ENCODE data around the gene CXXC5. TPM values are rescaled to one million over a fixed set of nuclear protein-coding genes. Genes with fewer than 3 reads are reported as not detected.

CXXC5 gene
- polyA plus RNA-seq, 1 of the 3 experiments (the other 2 are of a cell fraction), result 47.4 TPM

GRCh38 chr5:139650031-139650688 is 2.0 kb downstream of the CXXC5 start (continued):
- TF ChIP-seq, protein P1, sequence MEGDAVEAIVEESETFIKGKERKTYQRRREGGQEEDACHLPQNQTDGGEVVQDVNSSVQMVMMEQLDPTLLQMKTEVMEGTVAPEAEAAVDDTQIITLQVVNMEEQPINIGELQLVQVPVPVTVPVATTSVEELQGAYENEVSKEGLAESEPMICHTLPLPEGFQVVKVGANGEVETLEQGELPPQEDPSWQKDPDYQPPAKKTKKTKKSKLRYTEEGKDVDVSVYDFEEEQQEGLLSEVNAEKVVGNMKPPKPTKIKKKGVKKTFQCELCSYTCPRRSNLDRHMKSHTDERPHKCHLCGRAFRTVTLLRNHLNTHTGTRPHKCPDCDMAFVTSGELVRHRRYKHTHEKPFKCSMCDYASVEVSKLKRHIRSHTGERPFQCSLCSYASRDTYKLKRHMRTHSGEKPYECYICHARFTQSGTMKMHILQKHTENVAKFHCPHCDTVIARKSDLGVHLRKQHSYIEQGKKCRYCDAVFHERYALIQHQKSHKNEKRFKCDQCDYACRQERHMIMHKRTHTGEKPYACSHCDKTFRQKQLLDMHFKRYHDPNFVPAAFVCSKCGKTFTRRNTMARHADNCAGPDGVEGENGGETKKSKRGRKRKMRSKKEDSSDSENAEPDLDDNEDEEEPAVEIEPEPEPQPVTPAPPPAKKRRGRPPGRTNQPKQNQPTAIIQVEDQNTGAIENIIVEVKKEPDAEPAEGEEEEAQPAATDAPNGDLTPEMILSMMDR (IDR thresholded peaks at IDR 0.05), result peak; percentile 42

DNA sequence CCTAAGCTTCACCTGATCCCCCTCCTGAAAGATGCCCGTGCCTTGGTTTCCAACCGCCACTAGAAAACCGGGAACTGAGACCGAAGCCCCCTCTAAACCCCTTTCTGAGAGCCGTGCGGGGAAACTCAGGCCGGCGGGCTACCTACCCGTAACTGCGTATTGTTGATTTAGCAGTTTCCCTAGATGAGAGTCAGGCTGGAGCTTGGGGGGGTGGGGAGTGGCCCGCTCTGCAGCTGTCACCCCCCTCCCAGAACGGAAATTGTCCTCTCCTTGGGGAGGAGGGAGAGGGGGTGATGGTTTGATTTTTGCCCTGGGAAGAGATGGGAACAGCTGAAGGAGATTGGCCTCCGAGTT is 2.5 kb downstream of the CXXC5 start:
- POLR2A ChIA-PET, result interaction anchor here (1.3 to 6.9 kb wide), 7 partner anchors 10 to 113 kb away, joined by 5 to 130 read pairs (median 23); no protein-coding TSS in a partner anchor
- CTCF ChIA-PET, result interaction anchor here (0.9 to 20.6 kb wide), 16 partner anchors 10 to 125 kb away, joined by 3 to 238 read pairs (median 6); no protein-coding TSS in a partner anchor
- peak overlapping the region; percentile 91 to 93 for H3K4me3 ChIP-seq (ENCODE audit: low read depth in 2 of 2, low read length in 1 of 2)
- peaks cover 79% of the 10 kb centered on the region for H3K79me2 ChIP-seq (ENCODE audit: insufficient read depth)
- H3K9ac ChIP-seq, result peak overlapping the region; percentile 85
- peaks cover 44% of the 10 kb centered on the region for H3F3A ChIP-seq (replicated peaks; ENCODE audit: insufficient read depth)
- peaks cover 40% of the 10 kb centered on the region for H4K20me1 ChIP-seq (ENCODE audit: insufficient read depth)
- DNase-seq, result no peak
- no peaks in the 10 kb centered on the region for H3K27me3 ChIP-seq (ENCODE audit: insufficient read depth)
- H3K9me3 ChIP-seq, result no peaks in the 10 kb centered on the region
- peak overlapping the region; percentile 98 for H3K4me2 ChIP-seq
- peak overlapping the region; percentile 78 to 96 for H3K27ac ChIP-seq (ENCODE audit: low read depth in 2 of 2, low read length in 1 of 2)
- TF ChIP-seq GATA2 (CRISPR knock-in tag; IDR thresholded peaks at IDR 0.05) (no peak), NRF1 (IDR thresholded peaks at IDR 0.05; ENCODE audit: low read depth, low read length) (no peak), CHD2 (IDR thresholded peaks at IDR 0.05; ENCODE audit: low read length, partially characterized antibody) (no peak), FOSL2 (IDR thresholded peaks at IDR 0.05; ENCODE audit: borderline replicate concordance, low read depth) (no peak), NFIC (IDR thresholded peaks at IDR 0.05; ENCODE audit: borderline replicate concordance) (no peak)
- TF ChIP-seq, protein P1 (IDR thresholded peaks at IDR 0.05), result 0 out of 2 replicates have a peak, but pooled peaks have one; percentile 5
- TF ChIP-seq, protein P2, sequence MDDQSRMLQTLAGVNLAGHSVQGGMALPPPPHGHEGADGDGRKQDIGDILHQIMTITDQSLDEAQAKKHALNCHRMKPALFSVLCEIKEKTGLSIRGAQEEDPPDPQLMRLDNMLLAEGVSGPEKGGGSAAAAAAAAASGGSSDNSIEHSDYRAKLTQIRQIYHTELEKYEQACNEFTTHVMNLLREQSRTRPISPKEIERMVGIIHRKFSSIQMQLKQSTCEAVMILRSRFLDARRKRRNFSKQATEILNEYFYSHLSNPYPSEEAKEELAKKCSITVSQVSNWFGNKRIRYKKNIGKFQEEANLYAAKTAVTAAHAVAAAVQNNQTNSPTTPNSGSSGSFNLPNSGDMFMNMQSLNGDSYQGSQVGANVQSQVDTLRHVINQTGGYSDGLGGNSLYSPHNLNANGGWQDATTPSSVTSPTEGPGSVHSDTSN (IDR thresholded peaks at IDR 0.05), result no peak
- H3K9me2 ChIP-seq, result no peaks in the 10 kb centered on the region
- no peak overlapping the region for H2AFZ ChIP-seq (ENCODE audit: low read depth)
- H3K36me3 ChIP-seq (replicated peaks in 1 of 2; ENCODE audit: control insufficient read depth in 1 of 2, insufficient read depth in 2 of 2, low read length in 1 of 2), result peaks cover 0 to 4% of the 10 kb centered on the region in 2 experiments
- WGBS (ENCODE audit: low lambda C conversion rate), result 23% methylated on average over 5 of the region's 13 CpGs
- peaks cover 39 to 60% of the 10 kb centered on the region in 2 experiments for H3K4me1 ChIP-seq (ENCODE audit: control insufficient read depth in 1 of 2, insufficient read depth in 2 of 2, low read depth in 1 of 2, low read length in 1 of 2)
